ENCODE measurements around the gene CLDN6. TPM values are rescaled to one million over a fixed set of nuclear protein-coding genes. Genes with fewer than 3 reads are reported as not detected.

The CLDN6 gene
- total and polyA plus RNA-seq, 9 of the 15 experiments (the other 6 are each of a cell fraction or from before 2014, with no cell fraction given), result 0.22 to 0.75 (median 0.38) TPM; not detected in 3

GRCh38 chr16:3007957-3008689 lies 9.9 kb downstream of the CLDN6 start (continued):
- TF ChIP-seq, protein P1, sequence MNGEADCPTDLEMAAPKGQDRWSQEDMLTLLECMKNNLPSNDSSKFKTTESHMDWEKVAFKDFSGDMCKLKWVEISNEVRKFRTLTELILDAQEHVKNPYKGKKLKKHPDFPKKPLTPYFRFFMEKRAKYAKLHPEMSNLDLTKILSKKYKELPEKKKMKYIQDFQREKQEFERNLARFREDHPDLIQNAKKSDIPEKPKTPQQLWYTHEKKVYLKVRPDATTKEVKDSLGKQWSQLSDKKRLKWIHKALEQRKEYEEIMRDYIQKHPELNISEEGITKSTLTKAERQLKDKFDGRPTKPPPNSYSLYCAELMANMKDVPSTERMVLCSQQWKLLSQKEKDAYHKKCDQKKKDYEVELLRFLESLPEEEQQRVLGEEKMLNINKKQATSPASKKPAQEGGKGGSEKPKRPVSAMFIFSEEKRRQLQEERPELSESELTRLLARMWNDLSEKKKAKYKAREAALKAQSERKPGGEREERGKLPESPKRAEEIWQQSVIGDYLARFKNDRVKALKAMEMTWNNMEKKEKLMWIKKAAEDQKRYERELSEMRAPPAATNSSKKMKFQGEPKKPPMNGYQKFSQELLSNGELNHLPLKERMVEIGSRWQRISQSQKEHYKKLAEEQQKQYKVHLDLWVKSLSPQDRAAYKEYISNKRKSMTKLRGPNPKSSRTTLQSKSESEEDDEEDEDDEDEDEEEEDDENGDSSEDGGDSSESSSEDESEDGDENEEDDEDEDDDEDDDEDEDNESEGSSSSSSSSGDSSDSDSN (IDR thresholded peaks at IDR 0.05; ENCODE audit: borderline replicate concordance in 1 of 2, low read depth in 2 of 2, low read length in 2 of 2), result no peak
- TF ChIP-seq ZFP36 (IDR thresholded peaks at IDR 0.05; ENCODE audit: low read depth, low read length, partially characterized antibody) (no peak), POLR2A (conservative IDR thresholded peaks at IDR 0.05) (no peak), ZNF75A (CRISPR knock-in tag; IDR thresholded peaks at IDR 0.05) (no peak), SMAD4 (CRISPR knock-in tag; conservative IDR thresholded peaks at IDR 0.05) (peak; percentile 71; the same call in 1 of the 2 replicates), BCOR (IDR thresholded peaks at IDR 0.05) (0 out of 2 replicates have a peak, but pooled peaks have one; percentile 19), FOXK2 (conservative IDR thresholded peaks at IDR 0.05 in 1 of 2, IDR thresholded peaks at IDR 0.05 in 1 of 2; ENCODE audit: low read depth in 2 of 2) (no peak), PHF8 (IDR thresholded peaks at IDR 0.05; ENCODE audit: borderline replicate concordance, low read length) (no peak), ZNF589 (CRISPR knock-in tag; IDR thresholded peaks at IDR 0.05; ENCODE audit: low read depth) (no peak), EGR1 (conservative IDR thresholded peaks at IDR 0.05) (peak; percentile 95), MEIS2 (IDR thresholded peaks at IDR 0.05; ENCODE audit: partially characterized antibody) (no peak), U2AF1 (optimal IDR thresholded peaks at IDR 0.05; ENCODE audit: low read depth, low read length) (no peak), HOXB6 (CRISPR knock-in tag; IDR thresholded peaks at IDR 0.05; ENCODE audit: borderline replicate concordance) (no peak), SOX6 (IDR thresholded peaks at IDR 0.05) (peak; percentile 49; the same call in 1 of the 2 replicates), ATF7 (IDR thresholded peaks at IDR 0.05) (peak; percentile 3; the same call in 1 of the 2 replicates), ERF (CRISPR knock-in tag; IDR thresholded peaks at IDR 0.05) (no peak), ARHGAP35 (IDR thresholded peaks at IDR 0.05; ENCODE audit: partially characterized antibody) (peak; percentile 13), KDM4B (IDR thresholded peaks at IDR 0.05; ENCODE audit: borderline replicate concordance in 2 of 2, low read depth in 1 of 2) (no peak), CBX1 (IDR thresholded peaks at IDR 0.05; ENCODE audit: low read depth) (no peak), HINFP (tag; conservative IDR thresholded peaks at IDR 0.05; ENCODE audit: low read depth) (no peak), MTA1 (IDR thresholded peaks at IDR 0.05; ENCODE audit: borderline replicate concordance) (peak; percentile 65; the same call in 1 of the 2 replicates)
- TF ChIP-seq, protein P2, sequence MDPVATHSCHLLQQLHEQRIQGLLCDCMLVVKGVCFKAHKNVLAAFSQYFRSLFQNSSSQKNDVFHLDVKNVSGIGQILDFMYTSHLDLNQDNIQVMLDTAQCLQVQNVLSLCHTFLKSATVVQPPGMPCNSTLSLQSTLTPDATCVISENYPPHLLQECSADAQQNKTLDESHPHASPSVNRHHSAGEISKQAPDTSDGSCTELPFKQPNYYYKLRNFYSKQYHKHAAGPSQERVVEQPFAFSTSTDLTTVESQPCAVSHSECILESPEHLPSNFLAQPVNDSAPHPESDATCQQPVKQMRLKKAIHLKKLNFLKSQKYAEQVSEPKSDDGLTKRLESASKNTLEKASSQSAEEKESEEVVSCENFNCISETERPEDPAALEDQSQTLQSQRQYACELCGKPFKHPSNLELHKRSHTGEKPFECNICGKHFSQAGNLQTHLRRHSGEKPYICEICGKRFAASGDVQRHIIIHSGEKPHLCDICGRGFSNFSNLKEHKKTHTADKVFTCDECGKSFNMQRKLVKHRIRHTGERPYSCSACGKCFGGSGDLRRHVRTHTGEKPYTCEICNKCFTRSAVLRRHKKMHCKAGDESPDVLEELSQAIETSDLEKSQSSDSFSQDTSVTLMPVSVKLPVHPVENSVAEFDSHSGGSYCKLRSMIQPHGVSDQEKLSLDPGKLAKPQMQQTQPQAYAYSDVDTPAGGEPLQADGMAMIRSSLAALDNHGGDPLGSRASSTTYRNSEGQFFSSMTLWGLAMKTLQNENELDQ (CRISPR knock-in tag; IDR thresholded peaks at IDR 0.05; ENCODE audit: borderline replicate concordance), result no peak

All from K562 (cell line).